HEK293 (cell line): ENCODE data around the gene LRRC46.
A peak's percentile ranks its signal among the peaks of the same experiment; 100 is the strongest.

ENCODE experiments used
- CTCF ChIA-PET: fragments of 350-600 bp; formaldehyde crosslinking; extraction: SDS; loops from one replicate; lab custom pipeline; 2021; ENCODE audit warnings: antibody characterized with exemption; lab: Yijun Ruan, JAX
- POLR2A ChIA-PET: fragments of 300-600 bp; formaldehyde crosslinking; extraction: SDS; loops from one replicate; lab custom pipeline; 2020; ENCODE audit warnings: antibody characterized with exemption, inconsistent platforms; lab: Yijun Ruan, JAX
- H3K27ac ChIP-seq: fragments of 200-500 bp; sonication (Bioruptor generic); 2 replicates; pipeline ENCODE4 v1.5.1; 2014; ENCODE audit warnings: low read depth, low read length, control low read depth, inconsistent platforms; ENCODE audit errors: extremely low read depth
- H3K36me3 ChIP-seq, 2 experiments: fragments of 200-500 bp in 1 of 2; sonication (Bioruptor generic) in 1 of 2; 1 replicate in 1 of 2; 2 replicates in 1 of 2; pipeline ENCODE4 v1.5.1; 2014 to 2017; ENCODE audit warnings: inconsistent platforms in 2 of 2, low read length in 2 of 2; ENCODE audit not compliant: control insufficient read depth in 2 of 2, insufficient read depth in 1 of 2
- H3K4me1 ChIP-seq: fragments of 200-500 bp; sonication (Bioruptor generic); 2 replicates; pipeline ENCODE4 v1.5.1; 2014; ENCODE audit warnings: mild to moderate bottlenecking, low read length, inconsistent platforms; ENCODE audit not compliant: control insufficient read depth, insufficient read depth
- H3K4me3 ChIP-seq: 2 replicates; pipeline ENCODE4 v1.5.1; 2011; ENCODE audit warnings: low read depth, mild to moderate bottlenecking, control low read depth, low read length, moderate library complexity
- H3K9me3 ChIP-seq: fragments of 200-500 bp; sonication (Bioruptor generic); 2 replicates; pipeline ENCODE4 v1.5.1; 2014; ENCODE audit warnings: low read depth, low read length, inconsistent platforms; ENCODE audit not compliant: control insufficient read depth, insufficient read depth
- GLIS1 ChIP-seq: fragments of 450-650 bp; formaldehyde crosslinking; IDR thresholded peaks from 2 replicates; pipeline ENCODE4 v1.5.1; 2016; ENCODE audit warnings: missing biosample characterization, missing genetic modification characterization
- HOXA7 ChIP-seq: sonication (generic); formaldehyde crosslinking; IDR thresholded peaks from 2 replicates; pipeline ENCODE4 v1.8.1; 2022; ENCODE audit warnings: missing genetic modification reagents, borderline replicate concordance
- KLF16 ChIP-seq: fragments of 450-650 bp; formaldehyde crosslinking; IDR thresholded peaks from 2 replicates; pipeline ENCODE4 v1.5.1; 2017; ENCODE audit warnings: missing biosample characterization, missing genetic modification characterization
- SCRT1 ChIP-seq: fragments of 450-650 bp; formaldehyde crosslinking; IDR thresholded peaks from 2 replicates; pipeline ENCODE4 v1.5.1; 2016; ENCODE audit warnings: missing biosample characterization, missing genetic modification characterization, borderline replicate concordance
- SETDB1 ChIP-seq: IDR thresholded peaks from one replicate; pipeline ENCODE4 v1.6.1; 2017; ENCODE audit warnings: mild to moderate bottlenecking, low read length, moderate library complexity, mixed read lengths; ENCODE audit not compliant: insufficient read length
- ZBTB1 ChIP-seq: fragments of 450-650 bp; formaldehyde crosslinking; IDR thresholded peaks from 2 replicates; pipeline ENCODE4 v1.5.1; 2016; ENCODE audit warnings: missing biosample characterization, missing genetic modification characterization
- ZBTB20 ChIP-seq: fragments of 450-650 bp; formaldehyde crosslinking; IDR thresholded peaks from 2 replicates; pipeline ENCODE4 v1.5.1; 2016; ENCODE audit warnings: missing biosample characterization, missing genetic modification characterization
- ZNF133 ChIP-seq: fragments of 450-650 bp; formaldehyde crosslinking; IDR thresholded peaks from 2 replicates; pipeline ENCODE4 v1.5.1; 2016; ENCODE audit warnings: missing biosample characterization, missing genetic modification characterization
- ZNF16 ChIP-seq: fragments of 450-650 bp; formaldehyde crosslinking; IDR thresholded peaks from 2 replicates; pipeline ENCODE4 v1.5.1; 2016; ENCODE audit warnings: low read depth, missing biosample characterization, missing genetic modification characterization
- ZNF214 ChIP-seq: fragments of 450-650 bp; formaldehyde crosslinking; IDR thresholded peaks from 2 replicates; pipeline ENCODE4 v1.5.1; 2017; ENCODE audit warnings: missing biosample characterization, mild to moderate bottlenecking, missing genetic modification characterization, borderline replicate concordance
- ZNF23 ChIP-seq: fragments of 450-650 bp; formaldehyde crosslinking; IDR thresholded peaks from 2 replicates; pipeline ENCODE4 v1.5.1; 2016; ENCODE audit warnings: missing biosample characterization, missing genetic modification characterization, borderline replicate concordance
- ZNF341 ChIP-seq: fragments of 450-650 bp; formaldehyde crosslinking; IDR thresholded peaks from 2 replicates; pipeline ENCODE4; 2016; ENCODE audit warnings: low read depth, missing biosample characterization, missing genetic modification characterization
- ZNF37A ChIP-seq: fragments of 450-650 bp; IDR thresholded peaks from 2 replicates; pipeline ENCODE4 v1.5.1; 2018; ENCODE audit warnings: missing biosample characterization, missing genetic modification characterization
- ZNF423 ChIP-seq: fragments of 450-650 bp; formaldehyde crosslinking; IDR thresholded peaks from 2 replicates; pipeline ENCODE4 v1.5.1; 2016; ENCODE audit warnings: missing biosample characterization, missing genetic modification characterization
- ZNF426 ChIP-seq: fragments of 450-650 bp; formaldehyde crosslinking; IDR thresholded peaks from 2 replicates; pipeline ENCODE4 v1.5.1; 2017; ENCODE audit warnings: missing biosample characterization, missing genetic modification characterization, mild to moderate bottlenecking, inconsistent platforms, moderate library complexity
- ZNF501 ChIP-seq: fragments of 450-650 bp; formaldehyde crosslinking; IDR thresholded peaks from 2 replicates; pipeline ENCODE4 v1.5.1; 2016; ENCODE audit warnings: missing biosample characterization, missing genetic modification characterization
- ZNF561 ChIP-seq: fragments of 450-650 bp; IDR thresholded peaks from 2 replicates; pipeline ENCODE4 v1.5.1; 2018; ENCODE audit warnings: missing biosample characterization, missing genetic modification characterization, borderline replicate concordance
- ZNF571 ChIP-seq: fragments of 450-650 bp; formaldehyde crosslinking; IDR thresholded peaks from 2 replicates; pipeline ENCODE4 v1.5.0; 2017; ENCODE audit warnings: missing biosample characterization, missing genetic modification characterization
- ZNF585B ChIP-seq: fragments of 450-650 bp; formaldehyde crosslinking; IDR thresholded peaks from 2 replicates; pipeline ENCODE4 v1.5.1; 2016; ENCODE audit warnings: missing biosample characterization, missing genetic modification characterization
- ZNF623 ChIP-seq: fragments of 450-650 bp; formaldehyde crosslinking; IDR thresholded peaks from 2 replicates; pipeline ENCODE4 v1.5.1; 2016; ENCODE audit warnings: missing biosample characterization, missing genetic modification characterization
- ZNF654 ChIP-seq: fragments of 450-650 bp; formaldehyde crosslinking; IDR thresholded peaks from 2 replicates; pipeline ENCODE4 v1.5.1; 2016; ENCODE audit warnings: low read depth, missing biosample characterization, missing genetic modification characterization
- ZNF707 ChIP-seq: fragments of 450-650 bp; formaldehyde crosslinking; IDR thresholded peaks from 2 replicates; pipeline ENCODE4 v1.5.1; 2016; ENCODE audit warnings: missing biosample characterization, missing genetic modification characterization
- ZNF791 ChIP-seq: fragments of 450-650 bp; formaldehyde crosslinking; IDR thresholded peaks from 2 replicates; pipeline ENCODE4 v1.5.1; 2016; ENCODE audit warnings: missing biosample characterization, missing genetic modification characterization
- ZSCAN30 ChIP-seq: fragments of 450-650 bp; IDR thresholded peaks from 2 replicates; pipeline ENCODE4 v1.5.1; 2018; ENCODE audit warnings: missing biosample characterization, mild to moderate bottlenecking, missing genetic modification characterization, moderate library complexity
- ZXDB ChIP-seq: fragments of 450-650 bp; formaldehyde crosslinking; IDR thresholded peaks from 2 replicates; pipeline ENCODE4 v1.5.1; 2016; ENCODE audit warnings: missing biosample characterization, missing genetic modification characterization
- TF ChIP-seq, protein P1 (sequence below): fragments of 450-650 bp; formaldehyde crosslinking; IDR thresholded peaks from 2 replicates; pipeline ENCODE4 v1.5.1; 2016; ENCODE audit warnings: missing biosample characterization, missing genetic modification characterization
- TF ChIP-seq, protein P2 (sequence below): fragments of 450-650 bp; formaldehyde crosslinking; IDR thresholded peaks from 2 replicates; pipeline ENCODE4 v1.5.1; 2016; ENCODE audit warnings: missing biosample characterization, missing genetic modification characterization
- TF ChIP-seq, protein P3 (sequence below): fragments of 450-650 bp; formaldehyde crosslinking; IDR thresholded peaks from 2 replicates; pipeline ENCODE4 v1.5.1; 2016; ENCODE audit warnings: missing biosample characterization, missing genetic modification characterization
- TF ChIP-seq, protein P4 (sequence below): fragments of 450-650 bp; formaldehyde crosslinking; IDR thresholded peaks from 2 replicates; pipeline ENCODE4 v1.5.1; 2016; ENCODE audit warnings: missing biosample characterization, missing genetic modification characterization

LRRC46 gene, protein sequence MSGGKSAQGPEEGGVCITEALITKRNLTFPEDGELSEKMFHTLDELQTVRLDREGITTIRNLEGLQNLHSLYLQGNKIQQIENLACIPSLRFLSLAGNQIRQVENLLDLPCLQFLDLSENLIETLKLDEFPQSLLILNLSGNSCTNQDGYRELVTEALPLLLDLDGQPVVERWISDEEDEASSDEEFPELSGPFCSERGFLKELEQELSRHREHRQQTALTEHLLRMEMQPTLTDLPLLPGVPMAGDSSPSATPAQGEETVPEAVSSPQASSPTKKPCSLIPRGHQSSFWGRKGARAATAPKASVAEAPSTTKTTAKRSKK

DNA sequence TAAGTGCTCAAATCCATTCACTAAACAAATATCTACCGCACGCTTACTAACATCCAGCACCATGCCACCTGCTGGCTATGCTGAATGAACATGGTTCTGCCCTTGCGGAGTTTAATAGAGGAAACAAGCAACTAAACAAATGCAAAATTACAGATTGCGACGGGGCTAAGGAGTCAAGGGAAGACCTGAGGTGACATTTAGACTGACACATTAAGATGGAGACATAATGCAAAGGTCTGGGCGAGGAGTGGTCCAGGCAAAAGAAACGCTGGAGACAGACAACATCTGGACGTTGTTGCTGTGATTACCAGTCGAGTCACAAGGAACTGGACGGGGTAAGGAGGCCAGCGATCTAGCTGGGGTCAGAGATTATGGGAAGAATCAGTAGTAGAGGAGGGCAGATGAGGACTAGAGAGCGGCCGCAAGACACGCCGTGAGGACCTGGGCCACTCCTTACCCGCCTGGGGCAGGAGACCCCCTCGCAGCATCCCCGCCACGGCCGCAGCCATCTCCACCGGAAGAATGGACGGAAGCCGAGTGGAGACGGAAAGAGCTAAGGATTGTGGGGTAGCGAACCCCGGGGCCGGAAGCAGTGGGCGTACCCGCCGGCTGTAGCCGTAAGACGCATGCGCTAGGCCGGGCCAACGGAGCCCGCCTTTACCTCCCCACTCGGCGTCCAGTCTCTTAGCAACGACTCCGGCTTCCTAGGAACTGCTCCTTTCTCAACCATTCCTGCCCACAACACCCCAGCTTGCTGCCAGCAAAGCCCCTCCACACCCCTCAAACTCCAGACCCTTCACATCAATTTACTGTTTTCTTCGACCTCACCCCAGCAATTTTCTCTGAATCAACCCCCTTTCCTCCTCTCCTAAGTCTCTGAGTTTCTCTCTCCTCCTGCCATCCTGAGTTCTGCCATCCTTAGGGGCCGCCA is at the start of gene LRRC46, which contains the start of gene MRPL10:
TSS of gene LRRC46 (plus strand) at position 668 of the 931 bp plus-strand sequence. CDS start 320 bp downstream, outside the sequence.
TSS of gene MRPL10 (minus strand) at position 539 of the 931 bp plus-strand sequence. CDS start at position 509, 30 bp downstream.
- Histone ChIP-seq H3K9me3 (no peaks in the 10 kb centered on the region), H3K4me3 (peak within 1 kb of the TSS; percentile 92), H3K36me3 (peaks cover 12 to 41% of the 10 kb centered on the region in 2 experiments), H3K27ac (peak within 1 kb of the TSS; percentile 21), H3K4me1 (peaks cover 7% of the 10 kb centered on the region; the same call in 1 of the 2 replicates)
- ChIA-PET POLR2A (interaction anchor here (0.5 to 2.1 kb wide), 39 partner anchors 9 to 779 kb away, joined by 3 to 50 read pairs (median 3); partner anchors contain the start of genes CDK5RAP3, OSBPL7, PNPO and SCRN2), CTCF (interaction anchor here (0.5 to 2.6 kb wide), 9 partner anchors 8 to 183 kb away, joined by 3 to 21 read pairs (median 5); partner anchors contain the start of gene SCRN2)
- no peak for TF ChIP-seq SCRT1 (tag by site-specific recombination)
- no peak for TF ChIP-seq ZNF423 (tag by site-specific recombination)
- no peak for TF ChIP-seq ZNF341
- TF ChIP-seq ZNF623 (tag by site-specific recombination) = no peak
- peak; percentile 88; the same call in 1 of the 2 replicates for TF ChIP-seq ZNF501 (tag by site-specific recombination)
- TF ChIP-seq ZSCAN30 (tag by site-specific recombination) = no peak
- TF ChIP-seq ZBTB20 (tag by site-specific recombination) = no peak; the same call in 1 of the 2 replicates
- TF ChIP-seq, protein P1, sequence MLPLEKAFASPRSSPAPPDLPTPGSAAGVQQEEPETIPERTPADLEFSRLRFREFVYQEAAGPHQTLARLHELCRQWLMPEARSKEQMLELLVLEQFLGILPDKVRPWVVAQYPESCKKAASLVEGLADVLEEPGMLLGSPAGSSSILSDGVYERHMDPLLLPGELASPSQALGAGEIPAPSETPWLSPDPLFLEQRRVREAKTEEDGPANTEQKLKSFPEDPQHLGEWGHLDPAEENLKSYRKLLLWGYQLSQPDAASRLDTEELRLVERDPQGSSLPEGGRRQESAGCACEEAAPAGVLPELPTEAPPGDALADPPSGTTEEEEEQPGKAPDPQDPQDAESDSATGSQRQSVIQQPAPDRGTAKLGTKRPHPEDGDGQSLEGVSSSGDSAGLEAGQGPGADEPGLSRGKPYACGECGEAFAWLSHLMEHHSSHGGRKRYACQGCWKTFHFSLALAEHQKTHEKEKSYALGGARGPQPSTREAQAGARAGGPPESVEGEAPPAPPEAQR (tag by site-specific recombination) = no peak
- TF ChIP-seq ZNF23 (tag by site-specific recombination) = no peak
- no peak for TF ChIP-seq ZNF426 (tag by site-specific recombination)
- no peak for TF ChIP-seq ZNF214
- TF ChIP-seq, protein P2, sequence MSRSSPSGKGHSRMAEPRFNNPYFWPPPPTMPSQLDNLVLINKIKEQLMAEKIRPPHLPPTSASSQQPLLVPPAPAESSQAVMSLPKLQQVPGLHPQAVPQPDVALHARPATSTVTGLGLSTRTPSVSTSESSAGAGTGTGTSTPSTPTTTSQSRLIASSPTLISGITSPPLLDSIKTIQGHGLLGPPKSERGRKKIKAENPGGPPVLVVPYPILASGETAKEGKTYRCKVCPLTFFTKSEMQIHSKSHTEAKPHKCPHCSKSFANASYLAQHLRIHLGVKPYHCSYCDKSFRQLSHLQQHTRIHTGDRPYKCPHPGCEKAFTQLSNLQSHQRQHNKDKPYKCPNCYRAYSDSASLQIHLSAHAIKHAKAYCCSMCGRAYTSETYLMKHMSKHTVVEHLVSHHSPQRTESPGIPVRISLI (tag by site-specific recombination) = no peak
- TF ChIP-seq ZNF561 (tag by site-specific recombination) = no peak
- no peak for TF ChIP-seq SETDB1
- peak; percentile 75 for TF ChIP-seq GLIS1 (tag by site-specific recombination)
- 0 out of 2 replicates have a peak, but pooled peaks have one; percentile 34 for TF ChIP-seq KLF16 (tag by site-specific recombination)
- TF ChIP-seq ZNF791 (tag by site-specific recombination) = no peak
- no peak for TF ChIP-seq ZNF16 (tag by site-specific recombination)
- no peak for TF ChIP-seq ZNF585B
- TF ChIP-seq HOXA7 (CRISPR knock-in tag) = no peak
- peak; percentile 98 for TF ChIP-seq ZXDB (tag by site-specific recombination)
- TF ChIP-seq, protein P3, sequence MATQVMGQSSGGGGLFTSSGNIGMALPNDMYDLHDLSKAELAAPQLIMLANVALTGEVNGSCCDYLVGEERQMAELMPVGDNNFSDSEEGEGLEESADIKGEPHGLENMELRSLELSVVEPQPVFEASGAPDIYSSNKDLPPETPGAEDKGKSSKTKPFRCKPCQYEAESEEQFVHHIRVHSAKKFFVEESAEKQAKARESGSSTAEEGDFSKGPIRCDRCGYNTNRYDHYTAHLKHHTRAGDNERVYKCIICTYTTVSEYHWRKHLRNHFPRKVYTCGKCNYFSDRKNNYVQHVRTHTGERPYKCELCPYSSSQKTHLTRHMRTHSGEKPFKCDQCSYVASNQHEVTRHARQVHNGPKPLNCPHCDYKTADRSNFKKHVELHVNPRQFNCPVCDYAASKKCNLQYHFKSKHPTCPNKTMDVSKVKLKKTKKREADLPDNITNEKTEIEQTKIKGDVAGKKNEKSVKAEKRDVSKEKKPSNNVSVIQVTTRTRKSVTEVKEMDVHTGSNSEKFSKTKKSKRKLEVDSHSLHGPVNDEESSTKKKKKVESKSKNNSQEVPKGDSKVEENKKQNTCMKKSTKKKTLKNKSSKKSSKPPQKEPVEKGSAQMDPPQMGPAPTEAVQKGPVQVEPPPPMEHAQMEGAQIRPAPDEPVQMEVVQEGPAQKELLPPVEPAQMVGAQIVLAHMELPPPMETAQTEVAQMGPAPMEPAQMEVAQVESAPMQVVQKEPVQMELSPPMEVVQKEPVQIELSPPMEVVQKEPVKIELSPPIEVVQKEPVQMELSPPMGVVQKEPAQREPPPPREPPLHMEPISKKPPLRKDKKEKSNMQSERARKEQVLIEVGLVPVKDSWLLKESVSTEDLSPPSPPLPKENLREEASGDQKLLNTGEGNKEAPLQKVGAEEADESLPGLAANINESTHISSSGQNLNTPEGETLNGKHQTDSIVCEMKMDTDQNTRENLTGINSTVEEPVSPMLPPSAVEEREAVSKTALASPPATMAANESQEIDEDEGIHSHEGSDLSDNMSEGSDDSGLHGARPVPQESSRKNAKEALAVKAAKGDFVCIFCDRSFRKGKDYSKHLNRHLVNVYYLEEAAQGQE (tag by site-specific recombination) = 0 out of 2 replicates have a peak, but pooled peaks have one; percentile 42
- no peak for TF ChIP-seq ZNF37A (tag by site-specific recombination)
- TF ChIP-seq ZNF133 = no peak
- no peak for TF ChIP-seq ZNF654
- TF ChIP-seq, protein P4, sequence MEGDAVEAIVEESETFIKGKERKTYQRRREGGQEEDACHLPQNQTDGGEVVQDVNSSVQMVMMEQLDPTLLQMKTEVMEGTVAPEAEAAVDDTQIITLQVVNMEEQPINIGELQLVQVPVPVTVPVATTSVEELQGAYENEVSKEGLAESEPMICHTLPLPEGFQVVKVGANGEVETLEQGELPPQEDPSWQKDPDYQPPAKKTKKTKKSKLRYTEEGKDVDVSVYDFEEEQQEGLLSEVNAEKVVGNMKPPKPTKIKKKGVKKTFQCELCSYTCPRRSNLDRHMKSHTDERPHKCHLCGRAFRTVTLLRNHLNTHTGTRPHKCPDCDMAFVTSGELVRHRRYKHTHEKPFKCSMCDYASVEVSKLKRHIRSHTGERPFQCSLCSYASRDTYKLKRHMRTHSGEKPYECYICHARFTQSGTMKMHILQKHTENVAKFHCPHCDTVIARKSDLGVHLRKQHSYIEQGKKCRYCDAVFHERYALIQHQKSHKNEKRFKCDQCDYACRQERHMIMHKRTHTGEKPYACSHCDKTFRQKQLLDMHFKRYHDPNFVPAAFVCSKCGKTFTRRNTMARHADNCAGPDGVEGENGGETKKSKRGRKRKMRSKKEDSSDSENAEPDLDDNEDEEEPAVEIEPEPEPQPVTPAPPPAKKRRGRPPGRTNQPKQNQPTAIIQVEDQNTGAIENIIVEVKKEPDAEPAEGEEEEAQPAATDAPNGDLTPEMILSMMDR (tag by site-specific recombination) = peak; percentile 46; the same call in 1 of the 2 replicates
- no peak for TF ChIP-seq ZNF571 (tag by site-specific recombination)
- TF ChIP-seq ZBTB1 (tag by site-specific recombination) = no peak
- TF ChIP-seq ZNF707 (tag by site-specific recombination) = no peak
